HepG2 (cell line): ENCODE data around the gene FCER1G. TPM values are rescaled to one million over a fixed set of nuclear protein-coding genes. Genes with fewer than 3 reads are reported as not detected.

ENCODE experiments used
- ARHGAP35 ChIP-seq: sonication (generic); formaldehyde crosslinking; IDR thresholded peaks from 2 replicates; pipeline ENCODE4 v1.9.0; 2022; ENCODE audit warnings: mild to moderate bottlenecking, inconsistent platforms, moderate library complexity, missing genetic modification reagents, borderline replicate concordance
- ATAD3A ChIP-seq: sonication (generic); formaldehyde crosslinking; IDR thresholded peaks from 2 replicates; pipeline ENCODE4 v1.4.0; 2020; ENCODE audit warnings: missing genetic modification reagents
- CHCHD3 ChIP-seq: sonication (generic); formaldehyde crosslinking; IDR thresholded peaks from 2 replicates; pipeline ENCODE4 v1.8.0; 2022; ENCODE audit warnings: mild to moderate bottlenecking, missing genetic modification reagents, moderate library complexity
- GRHL1 ChIP-seq: sonication (generic); formaldehyde crosslinking; conservative IDR thresholded peaks from 2 replicates; pipeline ENCODE4 v1.8.0; 2022; ENCODE audit warnings: missing genetic modification reagents
- HNF1A ChIP-seq, 2 experiments: sonication (generic) in 1 of 2; formaldehyde crosslinking in 1 of 2; IDR thresholded peaks; 2 replicates each; pipeline versions ENCODE4 v1.4.0 to v1.6.1; 2016 to 2020; ENCODE audit warnings: borderline replicate concordance in 1 of 2, low read depth in 1 of 2, mild to moderate bottlenecking in 1 of 2, missing genetic modification reagents in 1 of 2
- HOXA9 ChIP-seq: sonication (generic); formaldehyde crosslinking; IDR thresholded peaks from 2 replicates; pipeline ENCODE4 v1.8.1; 2022; ENCODE audit warnings: missing genetic modification reagents, mild to moderate bottlenecking, moderate library complexity, borderline replicate concordance
- NAIF1 ChIP-seq: sonication (generic); formaldehyde crosslinking; IDR thresholded peaks from 2 replicates; pipeline ENCODE4 v1.5.0; 2020; ENCODE audit warnings: mild to moderate bottlenecking, missing genetic modification reagents, borderline replicate concordance
- SATB2 ChIP-seq: sonication (generic); formaldehyde crosslinking; IDR thresholded peaks from 2 replicates; pipeline ENCODE4 v1.5.0; 2020; ENCODE audit warnings: missing genetic modification reagents
- SETDB1 ChIP-seq: sonication (generic); formaldehyde crosslinking; IDR thresholded peaks from 2 replicates; pipeline ENCODE4 v1.5.1; 2020; ENCODE audit warnings: missing genetic modification reagents, mild to moderate bottlenecking, borderline replicate concordance
- SNRNP70 ChIP-seq: fragments of 200-400 bp; formaldehyde crosslinking; IDR thresholded peaks from 2 replicates; pipeline ENCODE4 v1.6.1; 2017; ENCODE audit warnings: mild to moderate bottlenecking, low read depth, low read length, moderate library complexity
- TBX2 ChIP-seq: sonication (generic); formaldehyde crosslinking; IDR thresholded peaks from 2 replicates; pipeline ENCODE4 v1.5.0; 2020; ENCODE audit warnings: missing genetic modification reagents, mild to moderate bottlenecking, borderline replicate concordance
- ZNF10 ChIP-seq: sonication (generic); formaldehyde crosslinking; IDR thresholded peaks from 2 replicates; pipeline ENCODE4 v1.4.0; 2020; ENCODE audit warnings: mild to moderate bottlenecking, low read depth, missing genetic modification reagents, borderline replicate concordance
- ZNF232 ChIP-seq: sonication (generic); formaldehyde crosslinking; IDR thresholded peaks from 2 replicates; pipeline ENCODE4 v1.4.0; 2020; ENCODE audit warnings: missing genetic modification reagents, borderline replicate concordance
- ZNF292 ChIP-seq: sonication (generic); formaldehyde crosslinking; IDR thresholded peaks from 2 replicates; pipeline ENCODE4 v1.8.1; 2022; ENCODE audit warnings: mild to moderate bottlenecking, low read depth, missing genetic modification reagents, borderline replicate concordance
- ZNF362 ChIP-seq: sonication (generic); formaldehyde crosslinking; IDR thresholded peaks from 2 replicates; pipeline ENCODE4 v1.4.0; 2020; ENCODE audit warnings: missing genetic modification reagents, mild to moderate bottlenecking, borderline replicate concordance
- ZNF530 ChIP-seq: sonication (generic); formaldehyde crosslinking; IDR thresholded peaks from 2 replicates; pipeline ENCODE4 v1.5.0; 2020; ENCODE audit warnings: low read depth, mild to moderate bottlenecking, missing genetic modification reagents
- ZNF639 ChIP-seq: conservative IDR thresholded peaks from 2 replicates; pipeline ENCODE4 v1.6.1; 2018; ENCODE audit warnings: missing genetic modification reagents
- ZNF737 ChIP-seq: sonication (generic); formaldehyde crosslinking; IDR thresholded peaks from 2 replicates; pipeline ENCODE4 v1.5.0; 2020; ENCODE audit warnings: missing genetic modification reagents, mild to moderate bottlenecking, borderline replicate concordance
- ZNF839 ChIP-seq: sonication (generic); formaldehyde crosslinking; IDR thresholded peaks from 2 replicates; pipeline ENCODE4 v1.4.0; 2020; ENCODE audit warnings: missing genetic modification reagents, mild to moderate bottlenecking, borderline replicate concordance
- polyA plus RNA-seq, 8 experiments: library from polyadenylated mRNA; depleted of rRNA in 3 of 8; stranded (reverse) in 7 of 8; unstranded in 1 of 8; fragments of >200 nt; fragmentation: Illumina TruSeq in 4 of 8; extraction: Trizol in 4 of 8; gene quantifications; 2 replicates each; pipeline versions ENCODE4 v1.2.1 to v1.2.3, GENCODE V29; 2011 to 2016; ENCODE audit warnings: low read depth in 4 of 8, missing spikeins in 1 of 8, mixed read lengths in 1 of 8; ENCODE audit not compliant: insufficient read depth in 1 of 8
- total RNA-seq, 5 experiments: library from RNA; depleted of rRNA; stranded (reverse); fragments of >200 nt; fragmentation: Illumina TruSeq; extraction: Trizol; gene quantifications; 2 replicates each; pipeline ENCODE4 v1.2.3, GENCODE V29; 2016; ENCODE audit warnings: low read depth in 1 of 5

The FCER1G gene
- total and polyA plus RNA-seq, 2 of the 13 experiments (the other 11 are each of a cell fraction or from before 2014, with no cell fraction given): 1.3 to 6.4 TPM

GRCh38 chr1:161218301-161219077, 3.4 kb downstream of the FCER1G start (continued):
- TF ChIP-seq HNF1A (IDR thresholded peaks at IDR 0.05; ENCODE audit: low read depth): peak; percentile 79
- peak; percentile 80; the same call in 1 of the 2 replicates for TF ChIP-seq HNF1A (CRISPR knock-in tag; IDR thresholded peaks at IDR 0.05; ENCODE audit: borderline replicate concordance)
- peak; percentile 81 for TF ChIP-seq TBX2
- no peak for TF ChIP-seq ARHGAP35 (CRISPR knock-in tag)
- TF ChIP-seq SNRNP70: no peak
- no peak for TF ChIP-seq ZNF10 (CRISPR knock-in tag)
- TF ChIP-seq GRHL1 (CRISPR knock-in tag): no peak
- no peak for TF ChIP-seq ATAD3A (CRISPR knock-in tag)
- TF ChIP-seq ZNF362 (CRISPR knock-in tag): peak; percentile 59; the same call in 1 of the 2 replicates
- TF ChIP-seq SATB2: no peak
- no peak for TF ChIP-seq ZNF639 (CRISPR knock-in tag)
- TF ChIP-seq ZNF737 (CRISPR knock-in tag): no peak; the same call in 1 of the 2 replicates
- TF ChIP-seq ZNF292 (CRISPR knock-in tag): peak; percentile 18; the same call in 1 of the 2 replicates
- TF ChIP-seq NAIF1 (CRISPR knock-in tag): no peak
- TF ChIP-seq ZNF232: no peak
- TF ChIP-seq ZNF530: no peak
- no peak for TF ChIP-seq ZNF839 (CRISPR knock-in tag)
- no peak for TF ChIP-seq HOXA9 (CRISPR knock-in tag)
- TF ChIP-seq CHCHD3 (CRISPR knock-in tag): 0 out of 2 replicates have a peak, but pooled peaks have one; percentile 40
- TF ChIP-seq SETDB1 (CRISPR knock-in tag): no peak
